WTC11 (cell line): Measurements from ENCODE around the gene GBF1. TPM values are rescaled to one million over a fixed set of nuclear protein-coding genes. Genes with fewer than 3 reads are reported as not detected.

Experiments used
- ATAC-seq: fragments of 200-7000 bp; cut with Tn5 transposase; 2 replicates; pipeline ENCODE4 v1.10.0; 2021; ENCODE audit warnings: mild to moderate bottlenecking, moderate library complexity
- CTCF ChIA-PET: fragments of 300-600 bp; sonication (Branson Sonifier 250); formaldehyde crosslinking; loops from one replicate; lab custom pipeline; 2021; ENCODE audit warnings: antibody characterized with exemption; lab: Charles Lee
- POLR2A ChIA-PET: fragments of 350-600 bp; sonication (Branson Sonifier 250); formaldehyde crosslinking; loops from one replicate; lab custom pipeline; 2021; ENCODE audit warnings: antibody characterized with exemption; lab: Charles Lee
- DNase-seq: peaks from one replicate; pipeline ENCODE4 v3.0.0; 2021; ENCODE audit warnings: low spot score
- H3K27ac Mint-ChIP-seq: 2 replicates; pipeline ENCODE4 v1.8.0; 2021; ENCODE audit warnings: mixed read lengths
- H3K27me3 Mint-ChIP-seq: 2 replicates; pipeline ENCODE4 v1.8.0; 2021; ENCODE audit warnings: low read depth, mild to moderate bottlenecking, moderate library complexity, mixed read lengths
- H3K36me3 Mint-ChIP-seq: 2 replicates; pipeline ENCODE4 v1.8.0; 2021; ENCODE audit warnings: mixed read lengths
- H3K4me1 Mint-ChIP-seq: 2 replicates; pipeline ENCODE4 v1.8.0; 2022; ENCODE audit warnings: mixed read lengths
- H3K4me3 Mint-ChIP-seq: 2 replicates; pipeline ENCODE4 v1.8.0; 2021; ENCODE audit warnings: mild to moderate bottlenecking, moderate library complexity, mixed read lengths
- H3K9me3 Mint-ChIP-seq: 2 replicates; pipeline ENCODE4 v1.8.0; 2021; ENCODE audit warnings: mixed read lengths
- CREB1 ChIP-seq: sonication (generic); formaldehyde crosslinking; IDR thresholded peaks from 2 replicates; pipeline ENCODE4 v1.8.0; 2023; ENCODE audit warnings: mild to moderate bottlenecking, missing genetic modification reagents
- CREM ChIP-seq: sonication (generic); formaldehyde crosslinking; IDR thresholded peaks from 2 replicates; pipeline ENCODE4 v1.8.1; 2022; ENCODE audit warnings: mild to moderate bottlenecking, missing genetic modification reagents, moderate library complexity
- E2F5 ChIP-seq: sonication (generic); formaldehyde crosslinking; IDR thresholded peaks from 2 replicates; pipeline ENCODE4 v1.8.1; 2022; ENCODE audit warnings: mild to moderate bottlenecking, moderate library complexity, missing genetic modification reagents
- ELF4 ChIP-seq: sonication (generic); formaldehyde crosslinking; IDR thresholded peaks from 2 replicates; pipeline ENCODE4 v1.8.1; 2022; ENCODE audit warnings: low read depth, mild to moderate bottlenecking, moderate library complexity, missing genetic modification reagents
- FOXK1 ChIP-seq: sonication (generic); formaldehyde crosslinking; IDR thresholded peaks from 2 replicates; pipeline ENCODE4 v1.8.0; 2022; ENCODE audit warnings: mild to moderate bottlenecking, moderate library complexity, missing genetic modification reagents
- FOXP1 ChIP-seq: sonication (generic); formaldehyde crosslinking; IDR thresholded peaks from 2 replicates; pipeline ENCODE4 v1.8.0; 2022; ENCODE audit warnings: missing genetic modification reagents, mild to moderate bottlenecking, moderate library complexity, borderline replicate concordance
- GRHL2 ChIP-seq: fragments of 250-450 bp; sonication (Bioruptor Pico); IDR thresholded peaks from 2 replicates; pipeline ENCODE4 v1.8.0; 2022; ENCODE audit warnings: mild to moderate bottlenecking, moderate library complexity; ENCODE audit not compliant: insufficient replicate concordance, severe bottlenecking
- GTF2I ChIP-seq: fragments of 250-450 bp; sonication (Bioruptor Pico); conservative IDR thresholded peaks from 2 replicates; pipeline ENCODE4 v1.4.0; 2021; ENCODE audit warnings: mild to moderate bottlenecking
- HMGA2 ChIP-seq: fragments of 250-450 bp; sonication (Bioruptor Pico); IDR thresholded peaks from 2 replicates; pipeline ENCODE4 v1.4.0; 2021; ENCODE audit warnings: mild to moderate bottlenecking, moderate library complexity
- JAZF1 ChIP-seq: fragments of 250-450 bp; sonication (Bioruptor Pico); IDR thresholded peaks from 2 replicates; pipeline ENCODE4 v1.9.0; 2021; ENCODE audit warnings: moderate library complexity, mild to moderate bottlenecking, inconsistent platforms
- MXD4 ChIP-seq: fragments of 250-450 bp; sonication (Bioruptor Pico); IDR thresholded peaks from 2 replicates; pipeline ENCODE4 v1.8.0; 2021; ENCODE audit warnings: mild to moderate bottlenecking, moderate library complexity, borderline replicate concordance
- NFYB ChIP-seq: sonication (generic); formaldehyde crosslinking; conservative IDR thresholded peaks from 2 replicates; pipeline ENCODE4 v1.8.0; 2022; ENCODE audit warnings: low read depth, missing genetic modification reagents
- NR3C1 ChIP-seq: sonication (generic); formaldehyde crosslinking; conservative IDR thresholded peaks from 2 replicates; pipeline ENCODE4 v1.8.1; 2023; ENCODE audit warnings: low read depth, mild to moderate bottlenecking, missing genetic modification reagents
- OVOL2 ChIP-seq: fragments of 250-450 bp; sonication (Bioruptor Pico); IDR thresholded peaks from 2 replicates; pipeline ENCODE4 v1.9.0; 2021; ENCODE audit warnings: mild to moderate bottlenecking, borderline replicate concordance
- PRDM15 ChIP-seq: sonication (generic); formaldehyde crosslinking; IDR thresholded peaks from 2 replicates; pipeline ENCODE4 v1.8.0; 2022; ENCODE audit warnings: missing genetic modification reagents
- PREB ChIP-seq: sonication (generic); formaldehyde crosslinking; IDR thresholded peaks from 2 replicates; pipeline ENCODE4 v1.8.1; 2022; ENCODE audit warnings: mild to moderate bottlenecking, missing genetic modification reagents, moderate library complexity, borderline replicate concordance
- RELA ChIP-seq: sonication (generic); formaldehyde crosslinking; IDR thresholded peaks from 2 replicates; pipeline ENCODE4 v1.8.1; 2022; ENCODE audit warnings: missing genetic modification reagents, mild to moderate bottlenecking, borderline replicate concordance
- SOX15 ChIP-seq: fragments of 250-450 bp; sonication (Bioruptor Pico); IDR thresholded peaks from 2 replicates; pipeline ENCODE4 v1.9.0; 2021; ENCODE audit warnings: mild to moderate bottlenecking
- ZBTB21 ChIP-seq: sonication (generic); formaldehyde crosslinking; IDR thresholded peaks from 2 replicates; pipeline ENCODE4 v1.8.1; 2023; ENCODE audit warnings: mild to moderate bottlenecking, missing genetic modification reagents, borderline replicate concordance
- ZNF121 ChIP-seq: sonication (generic); formaldehyde crosslinking; IDR thresholded peaks from 2 replicates; pipeline ENCODE4 v1.8.0; 2023; ENCODE audit warnings: missing genetic modification reagents
- ZNF219 ChIP-seq: sonication (generic); formaldehyde crosslinking; IDR thresholded peaks from 2 replicates; pipeline ENCODE4 v1.8.0; 2023; ENCODE audit warnings: missing genetic modification reagents, mild to moderate bottlenecking, borderline replicate concordance
- ZNF232 ChIP-seq: sonication (generic); formaldehyde crosslinking; IDR thresholded peaks from 2 replicates; pipeline ENCODE4 v1.8.0; 2022; ENCODE audit warnings: mild to moderate bottlenecking, missing genetic modification reagents
- ZNF263 ChIP-seq: sonication (generic); formaldehyde crosslinking; IDR thresholded peaks from 2 replicates; pipeline ENCODE4 v1.8.1; 2022; ENCODE audit warnings: low read depth, mild to moderate bottlenecking, moderate library complexity, missing genetic modification reagents
- total RNA-seq: library from RNA; stranded (reverse); gene quantifications from 3 replicates; pipeline ENCODE4 v1.2.3, GENCODE V29; 2021
- TF ChIP-seq, protein P1 (sequence below): sonication (generic); formaldehyde crosslinking; IDR thresholded peaks from 2 replicates; pipeline ENCODE4 v1.8.1; 2023; ENCODE audit warnings: mild to moderate bottlenecking, missing genetic modification reagents, borderline replicate concordance
- TF ChIP-seq, protein P2 (sequence below): fragments of 250-450 bp; sonication (Bioruptor Pico); IDR thresholded peaks from 2 replicates; pipeline ENCODE4 v2.1.2; 2022; ENCODE audit warnings: mild to moderate bottlenecking, moderate library complexity
- TF ChIP-seq, protein P3 (sequence below): sonication (generic); formaldehyde crosslinking; IDR thresholded peaks from 2 replicates; pipeline ENCODE4 v1.8.0; 2022; ENCODE audit warnings: mild to moderate bottlenecking, missing genetic modification reagents

Gene GBF1
- total RNA-seq, 1 experiment from 2014 or later = 32.4 TPM

DNA sequence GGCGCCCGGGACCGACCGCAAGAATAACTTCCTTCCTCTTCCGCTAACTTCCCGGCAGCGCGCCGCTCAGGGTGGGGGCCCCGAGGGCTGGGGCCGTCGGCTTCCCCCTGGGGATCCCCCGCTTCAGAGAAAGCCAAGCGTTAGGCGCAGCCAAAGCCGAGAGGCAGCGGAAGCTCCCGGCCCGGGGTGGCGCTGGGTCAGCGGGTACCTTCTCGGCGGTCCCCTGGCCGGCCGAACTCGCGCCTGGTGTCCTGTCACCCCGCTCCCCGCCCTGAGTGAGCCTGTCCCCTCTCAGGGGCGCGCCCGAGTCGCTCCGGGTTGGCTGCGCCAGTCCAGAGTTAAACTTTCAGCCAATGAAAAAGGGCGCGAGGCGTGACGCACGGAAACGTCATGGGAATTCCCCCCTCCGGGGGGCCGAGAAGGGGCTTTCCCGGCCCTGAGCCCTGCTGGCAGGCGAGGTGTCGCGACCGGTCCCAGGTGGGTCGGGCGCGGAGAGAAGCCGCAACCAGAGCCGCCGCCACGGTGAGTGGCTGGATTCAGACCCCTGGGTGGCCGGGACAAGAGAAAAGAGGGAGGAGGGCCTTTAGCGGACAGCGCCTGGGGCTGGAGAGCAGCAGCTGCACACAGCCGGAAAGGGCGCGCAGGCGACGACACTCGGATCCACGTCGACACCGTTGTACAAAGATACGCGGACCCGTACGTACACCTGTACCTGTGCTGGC lies 148.9 kb downstream of the GBF1 start:
- Mint-ChIP-seq H3K27ac (peak overlapping the region; percentile 12; the same call in 1 of the 2 replicates), H3K4me1 (peaks cover 18% of the 10 kb centered on the region), H3K27me3 (peaks cover 41% of the 10 kb centered on the region), H3K36me3 (no peaks in the 10 kb centered on the region; the same call in 1 of the 2 replicates), H3K4me3 (peak overlapping the region; percentile 75), H3K9me3 (no peaks in the 10 kb centered on the region)
- peak; percentile 93 for DNase-seq
- ATAC-seq = peak; percentile 81
- CTCF ChIA-PET = interaction anchor here (0.6 to 9.1 kb wide), 17 partner anchors 10 to 321 kb away, joined by 3 to 115 read pairs (median 7); partner anchors contain the start of genes C10orf95, ELOVL3, FBXL15 and PSD
- POLR2A ChIA-PET = interaction anchor here (1.2 to 3.2 kb wide), 3 partner anchors 27 to 234 kb away, joined by 3 to 12 read pairs (median 6); partner anchors contain the start of genes C10orf95 and FBXL15
- TF ChIP-seq OVOL2 (CRISPR knock-in tag) (no peak), JAZF1 (no peak), NR3C1 (no peak), ZNF232 (no peak), ZNF219 (0 out of 2 replicates have a peak, but pooled peaks have one; percentile 64), FOXP1 (no peak), RELA (peak; percentile 61; the same call in 1 of the 2 replicates), CREM (CRISPR knock-in tag) (peak; percentile 90), SOX15 (CRISPR knock-in tag) (no peak), E2F5 (CRISPR knock-in tag) (no peak), ZBTB21 (CRISPR knock-in tag) (peak; percentile 92), CREB1 (CRISPR knock-in tag) (no peak), NFYB (CRISPR knock-in tag) (peak; percentile 64; the same call in 1 of the 2 replicates), GRHL2 (CRISPR knock-in tag) (no peak), ZNF263 (CRISPR knock-in tag) (no peak), MXD4 (CRISPR knock-in tag) (no peak), PREB (CRISPR knock-in tag) (no peak), HMGA2 (CRISPR knock-in tag) (no peak), GTF2I (CRISPR knock-in tag) (no peak), FOXK1 (CRISPR knock-in tag) (no peak), ELF4 (no peak), PRDM15 (no peak), ZNF121 (CRISPR knock-in tag) (no peak)
- TF ChIP-seq, protein P1, sequence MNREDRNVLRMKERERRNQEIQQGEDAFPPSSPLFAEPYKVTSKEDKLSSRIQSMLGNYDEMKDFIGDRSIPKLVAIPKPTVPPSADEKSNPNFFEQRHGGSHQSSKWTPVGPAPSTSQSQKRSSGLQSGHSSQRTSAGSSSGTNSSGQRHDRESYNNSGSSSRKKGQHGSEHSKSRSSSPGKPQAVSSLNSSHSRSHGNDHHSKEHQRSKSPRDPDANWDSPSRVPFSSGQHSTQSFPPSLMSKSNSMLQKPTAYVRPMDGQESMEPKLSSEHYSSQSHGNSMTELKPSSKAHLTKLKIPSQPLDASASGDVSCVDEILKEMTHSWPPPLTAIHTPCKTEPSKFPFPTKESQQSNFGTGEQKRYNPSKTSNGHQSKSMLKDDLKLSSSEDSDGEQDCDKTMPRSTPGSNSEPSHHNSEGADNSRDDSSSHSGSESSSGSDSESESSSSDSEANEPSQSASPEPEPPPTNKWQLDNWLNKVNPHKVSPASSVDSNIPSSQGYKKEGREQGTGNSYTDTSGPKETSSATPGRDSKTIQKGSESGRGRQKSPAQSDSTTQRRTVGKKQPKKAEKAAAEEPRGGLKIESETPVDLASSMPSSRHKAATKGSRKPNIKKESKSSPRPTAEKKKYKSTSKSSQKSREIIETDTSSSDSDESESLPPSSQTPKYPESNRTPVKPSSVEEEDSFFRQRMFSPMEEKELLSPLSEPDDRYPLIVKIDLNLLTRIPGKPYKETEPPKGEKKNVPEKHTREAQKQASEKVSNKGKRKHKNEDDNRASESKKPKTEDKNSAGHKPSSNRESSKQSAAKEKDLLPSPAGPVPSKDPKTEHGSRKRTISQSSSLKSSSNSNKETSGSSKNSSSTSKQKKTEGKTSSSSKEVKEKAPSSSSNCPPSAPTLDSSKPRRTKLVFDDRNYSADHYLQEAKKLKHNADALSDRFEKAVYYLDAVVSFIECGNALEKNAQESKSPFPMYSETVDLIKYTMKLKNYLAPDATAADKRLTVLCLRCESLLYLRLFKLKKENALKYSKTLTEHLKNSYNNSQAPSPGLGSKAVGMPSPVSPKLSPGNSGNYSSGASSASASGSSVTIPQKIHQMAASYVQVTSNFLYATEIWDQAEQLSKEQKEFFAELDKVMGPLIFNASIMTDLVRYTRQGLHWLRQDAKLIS (CRISPR knock-in tag) = no peak
- TF ChIP-seq, protein P2, sequence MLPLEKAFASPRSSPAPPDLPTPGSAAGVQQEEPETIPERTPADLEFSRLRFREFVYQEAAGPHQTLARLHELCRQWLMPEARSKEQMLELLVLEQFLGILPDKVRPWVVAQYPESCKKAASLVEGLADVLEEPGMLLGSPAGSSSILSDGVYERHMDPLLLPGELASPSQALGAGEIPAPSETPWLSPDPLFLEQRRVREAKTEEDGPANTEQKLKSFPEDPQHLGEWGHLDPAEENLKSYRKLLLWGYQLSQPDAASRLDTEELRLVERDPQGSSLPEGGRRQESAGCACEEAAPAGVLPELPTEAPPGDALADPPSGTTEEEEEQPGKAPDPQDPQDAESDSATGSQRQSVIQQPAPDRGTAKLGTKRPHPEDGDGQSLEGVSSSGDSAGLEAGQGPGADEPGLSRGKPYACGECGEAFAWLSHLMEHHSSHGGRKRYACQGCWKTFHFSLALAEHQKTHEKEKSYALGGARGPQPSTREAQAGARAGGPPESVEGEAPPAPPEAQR (CRISPR knock-in tag) = no peak
- TF ChIP-seq, protein P3, sequence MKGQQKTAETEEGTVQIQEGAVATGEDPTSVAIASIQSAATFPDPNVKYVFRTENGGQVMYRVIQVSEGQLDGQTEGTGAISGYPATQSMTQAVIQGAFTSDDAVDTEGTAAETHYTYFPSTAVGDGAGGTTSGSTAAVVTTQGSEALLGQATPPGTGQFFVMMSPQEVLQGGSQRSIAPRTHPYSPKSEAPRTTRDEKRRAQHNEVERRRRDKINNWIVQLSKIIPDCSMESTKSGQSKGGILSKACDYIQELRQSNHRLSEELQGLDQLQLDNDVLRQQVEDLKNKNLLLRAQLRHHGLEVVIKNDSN (CRISPR knock-in tag) = no peak
